NCI-H1417 (cell line): ENCODE data around the gene PPM1H.
A peak's percentile ranks its signal among the peaks of the same experiment; 100 is the strongest.
"Not testable (repeated sequence)": the region's sequence is repeated elsewhere in the genome, so short reads cannot be mapped to it uniquely, and the experiment has no call there.

Experiments used
- DNase-seq, 3 experiments: peaks; one replicate each; lab custom pipeline; 2025; lab: John Stamatoyannopoulos, UW

PPM1H gene

GRCh38 chr12:62947364-62947763, 12.4 kb upstream of the PPM1H start:
- no peak for DNase-seq

- no peak for DNase-seq
Observed at GRCh38 chr12:62943779-62944395, 8.9 kb upstream of the PPM1H start.

- DNase-seq: not testable (repeated sequence)
Observed at GRCh38 chr12:62942316-62942715, 7.4 kb upstream of the PPM1H start.

- DNase-seq: peak; percentile 65 to 83 (median 83)
Observed at GRCh38 chr12:62934239-62934798, 631 bp downstream of the PPM1H start.

GRCh38 chr12:62933602-62934238, 1.2 kb downstream of the PPM1H start:
- peak in 2 of 3 experiments; percentile 72 to 77 for DNase-seq

GRCh38 chr12:62933220-62933601, 1.7 kb downstream of the PPM1H start:
- DNase-seq: peak; percentile 78 to 90 (median 82)

- no peak for DNase-seq
Observed at GRCh38 chr12:62931477-62931876, 3.5 kb downstream of the PPM1H start.

- DNase-seq: no peak
Observed at GRCh38 chr12:62930546-62931425, 4.2 kb downstream of the PPM1H start.

GRCh38 chr12:62928632-62929031, 6.3 kb downstream of the PPM1H start:
- no peak for DNase-seq

GRCh38 chr12:62925680-62926079, 9.3 kb downstream of the PPM1H start:
- no peak for DNase-seq

- no peak for DNase-seq
Observed at GRCh38 chr12:62924084-62924483, 10.9 kb downstream of the PPM1H start.

GRCh38 chr12:62922539-62922938, 12.4 kb downstream of the PPM1H start:
- no peak for DNase-seq

GRCh38 chr12:62919838-62920237, 15.1 kb downstream of the PPM1H start:
- peak; percentile 25 to 92 (median 53) for DNase-seq

- DNase-seq: no peak
Observed at GRCh38 chr12:62917926-62918325, 17.0 kb downstream of the PPM1H start.

GRCh38 chr12:62916632-62917425, 18.1 kb downstream of the PPM1H start:
- peak; percentile 36 to 85 (median 54) for DNase-seq

GRCh38 chr12:62915204-62915529, 19.8 kb downstream of the PPM1H start:
- DNase-seq: no peak

- no peak for DNase-seq
Observed at GRCh38 chr12:62914443-62915203, 20.3 kb downstream of the PPM1H start.

- DNase-seq: no peak
Observed at GRCh38 chr12:62913380-62913779, 21.6 kb downstream of the PPM1H start.

- DNase-seq: no peak
Observed at GRCh38 chr12:62912644-62913043, 22.3 kb downstream of the PPM1H start.

GRCh38 chr12:62911286-62911685, 23.7 kb downstream of the PPM1H start:
- no peak for DNase-seq

- peak in 1 of 3 experiments; percentile 27 for DNase-seq
Observed at GRCh38 chr12:62910549-62911169, 24.3 kb downstream of the PPM1H start.
